ENCODE results near the gene CAPN3. TPM values are rescaled to one million over a fixed set of nuclear protein-coding genes. Genes with fewer than 3 reads are reported as not detected.

The CAPN3 gene
- total RNA-seq, 1 donor: 1.1 TPM

DNA sequence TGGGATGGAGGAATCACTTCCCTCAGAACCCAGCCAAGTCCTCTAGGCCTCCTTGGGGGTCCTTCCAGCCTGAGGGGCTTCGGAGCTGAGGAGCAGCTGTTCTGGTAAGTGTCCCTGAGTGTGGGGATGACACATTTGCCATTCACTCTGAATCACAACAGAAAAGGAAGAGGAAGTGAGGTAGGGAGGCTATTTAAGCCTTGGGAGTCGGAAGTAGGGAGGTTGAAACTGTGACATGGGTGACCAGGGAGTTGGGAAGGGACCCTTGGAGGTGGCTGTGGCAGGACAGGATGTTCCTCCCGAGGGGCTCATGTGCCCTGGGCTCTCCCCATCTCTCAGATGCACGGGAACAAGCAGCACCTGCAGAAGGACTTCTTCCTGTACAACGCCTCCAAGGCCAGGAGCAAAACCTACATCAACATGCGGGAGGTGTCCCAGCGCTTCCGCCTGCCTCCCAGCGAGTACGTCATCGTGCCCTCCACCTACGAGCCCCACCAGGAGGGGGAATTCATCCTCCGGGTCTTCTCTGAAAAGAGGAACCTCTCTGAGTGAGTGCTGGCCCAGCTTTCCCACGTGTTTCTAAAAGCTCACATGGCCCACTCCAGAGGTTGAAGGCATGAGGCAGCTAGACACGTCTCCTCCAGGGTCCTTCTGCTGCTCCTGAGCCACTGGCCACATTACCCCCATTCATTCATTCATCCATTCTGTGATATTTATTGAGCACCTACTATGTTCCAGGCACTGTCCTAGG is 43.3 kb downstream of the CAPN3 start:
- no peaks in the 10 kb centered on the region for H3K79me2 ChIP-seq (ENCODE audit: insufficient read depth, low read length)
- TF ChIP-seq CTCF (IDR thresholded peaks at IDR 0.05; ENCODE audit: extremely low read depth, low read depth, low read length): no peak
- no peak overlapping the region for H2AFZ ChIP-seq (ENCODE audit: low read length)
- H3K36me3 ChIP-seq (ENCODE audit: insufficient read depth, low read length): no peaks in the 10 kb centered on the region
- H4K20me1 ChIP-seq (ENCODE audit: insufficient read depth, low read length): no peaks in the 10 kb centered on the region
- no peak overlapping the region for H3K4me2 ChIP-seq (ENCODE audit: insufficient read depth, low read length)
- H3K4me3 ChIP-seq (ENCODE audit: insufficient read depth, low read length): no peak overlapping the region
- H3K4me1 ChIP-seq (ENCODE audit: insufficient read depth, low read length): no peaks in the 10 kb centered on the region
- DNase-seq (ENCODE audit: insufficient read length, low spot score, missing footprints): no peak
- H3K27ac ChIP-seq (ENCODE audit: low read depth, low read length): no peak overlapping the region
- H3K27me3 ChIP-seq (ENCODE audit: insufficient read depth, low read length): no peaks in the 10 kb centered on the region
- H3K9me3 ChIP-seq (ENCODE audit: low read depth, low read length): no peaks in the 10 kb centered on the region

GRCh38 chr15:42403389-42403788 is 44.1 kb downstream of the CAPN3 start:
- H3K36me3 ChIP-seq (ENCODE audit: insufficient read depth, low read length): no peaks in the 10 kb centered on the region
- no peak for TF ChIP-seq CTCF (IDR thresholded peaks at IDR 0.05; ENCODE audit: extremely low read depth, low read depth, low read length)
- H3K4me3 ChIP-seq (ENCODE audit: insufficient read depth, low read length): no peak overlapping the region
- no peak overlapping the region for H3K4me2 ChIP-seq (ENCODE audit: insufficient read depth, low read length)
- H3K27me3 ChIP-seq (ENCODE audit: insufficient read depth, low read length): no peaks in the 10 kb centered on the region
- DNase-seq (ENCODE audit: insufficient read length, low spot score, missing footprints): no peak
- no peaks in the 10 kb centered on the region for H3K9me3 ChIP-seq (ENCODE audit: low read depth, low read length)
- no peak overlapping the region for H3K27ac ChIP-seq (ENCODE audit: low read depth, low read length)
- no peak overlapping the region for H2AFZ ChIP-seq (ENCODE audit: low read length)
- no peaks in the 10 kb centered on the region for H3K4me1 ChIP-seq (ENCODE audit: insufficient read depth, low read length)
- H3K79me2 ChIP-seq (ENCODE audit: insufficient read depth, low read length): no peaks in the 10 kb centered on the region
- H4K20me1 ChIP-seq (ENCODE audit: insufficient read depth, low read length): no peaks in the 10 kb centered on the region

- DNase-seq (ENCODE audit: insufficient read length, low spot score, missing footprints): no peak
- Histone ChIP-seq H3K27me3 (ENCODE audit: insufficient read depth, low read length) (no peaks in the 10 kb centered on the region), H3K79me2 (ENCODE audit: insufficient read depth, low read length) (no peaks in the 10 kb centered on the region), H3K4me2 (ENCODE audit: insufficient read depth, low read length) (no peak overlapping the region), H4K20me1 (ENCODE audit: insufficient read depth, low read length) (no peaks in the 10 kb centered on the region), H3K4me3 (ENCODE audit: insufficient read depth, low read length) (no peak overlapping the region), H2AFZ (ENCODE audit: low read length) (no peak overlapping the region), H3K4me1 (ENCODE audit: insufficient read depth, low read length) (no peaks in the 10 kb centered on the region), H3K27ac (ENCODE audit: low read depth, low read length) (no peak overlapping the region), H3K9me3 (ENCODE audit: low read depth, low read length) (no peaks in the 10 kb centered on the region), H3K36me3 (ENCODE audit: insufficient read depth, low read length) (no peaks in the 10 kb centered on the region)
- TF ChIP-seq CTCF (IDR thresholded peaks at IDR 0.05; ENCODE audit: extremely low read depth, low read depth, low read length): no peak
Measured at GRCh38 chr15:42404461-42405235, 45.3 kb downstream of the CAPN3 start.

DNA sequence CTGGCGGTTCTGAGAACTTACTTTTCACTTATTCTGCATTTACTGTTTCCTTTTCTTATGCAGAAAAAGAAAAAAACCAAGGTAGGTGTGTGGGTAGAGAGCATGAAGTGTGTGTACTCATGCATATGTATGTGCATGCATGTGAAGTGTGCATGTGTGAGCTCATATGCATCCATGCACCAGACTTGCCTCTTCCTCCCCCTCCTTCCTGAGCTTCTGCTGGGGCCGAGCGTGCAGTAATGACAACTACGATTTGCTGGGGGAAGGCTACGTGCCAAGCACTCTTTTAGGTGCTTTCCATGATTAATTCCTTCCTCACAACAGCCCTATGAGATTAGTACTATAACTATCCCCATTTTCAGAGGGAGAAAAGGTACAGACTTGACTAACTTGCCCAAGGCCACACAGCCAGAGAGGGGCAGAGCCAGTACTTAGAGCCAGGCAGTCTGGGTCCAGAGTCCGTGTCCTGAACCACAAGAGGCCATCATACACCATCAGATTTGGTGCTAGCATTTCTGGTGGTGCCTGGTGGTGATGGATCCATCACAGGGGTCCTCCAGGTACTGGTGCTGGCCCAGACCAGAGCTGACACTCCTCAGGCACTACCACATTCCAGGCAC is 46.7 kb downstream of the CAPN3 start:
- no peak for DNase-seq (ENCODE audit: insufficient read length, low spot score, missing footprints)
- no peaks in the 10 kb centered on the region for H3K4me1 ChIP-seq (ENCODE audit: insufficient read depth, low read length)
- no peaks in the 10 kb centered on the region for H4K20me1 ChIP-seq (ENCODE audit: insufficient read depth, low read length)
- H3K27me3 ChIP-seq (ENCODE audit: insufficient read depth, low read length): no peaks in the 10 kb centered on the region
- H2AFZ ChIP-seq (ENCODE audit: low read length): no peak overlapping the region
- H3K79me2 ChIP-seq (ENCODE audit: insufficient read depth, low read length): no peaks in the 10 kb centered on the region
- no peaks in the 10 kb centered on the region for H3K36me3 ChIP-seq (ENCODE audit: insufficient read depth, low read length)
- no peak overlapping the region for H3K4me2 ChIP-seq (ENCODE audit: insufficient read depth, low read length)
- no peak for TF ChIP-seq CTCF (IDR thresholded peaks at IDR 0.05; ENCODE audit: extremely low read depth, low read depth, low read length)
- no peak overlapping the region for H3K4me3 ChIP-seq (ENCODE audit: insufficient read depth, low read length)
- H3K27ac ChIP-seq (ENCODE audit: low read depth, low read length): no peak overlapping the region
- no peaks in the 10 kb centered on the region for H3K9me3 ChIP-seq (ENCODE audit: low read depth, low read length)
